A172 (cell line): ENCODE measurements around the gene WDR91. TPM values are rescaled to one million over a fixed set of nuclear protein-coding genes. Genes with fewer than 3 reads are reported as not detected.

ENCODE experiments used
- DNase-seq: peaks from one replicate; pipeline ENCODE4 v3.0.0-alpha.2; 2015; ENCODE audit warnings: low spot score
- total RNA-seq: library from RNA; depleted of rRNA; stranded (reverse); fragments of >200 nt; shearing (Covaris generic); gene quantifications from 2 replicates; pipeline ENCODE4 v1.2.3, GENCODE V29; 2014

WDR91 gene
- total RNA-seq, 1 experiment from 2014 or later, result 2.0 TPM

GRCh38 chr7:135197906-135198655, 13.2 kb downstream of the WDR91 start:
- DNase-seq, result no peak

GRCh38 chr7:135197343-135197742, 14.0 kb downstream of the WDR91 start:
- no peak for DNase-seq

GRCh38 chr7:135195968-135196629, 15.2 kb downstream of the WDR91 start:
- DNase-seq, result no peak

GRCh38 chr7:135195156-135195555, 16.2 kb downstream of the WDR91 start:
- DNase-seq, result no peak

GRCh38 chr7:135194494-135195095, 16.7 kb downstream of the WDR91 start:
- DNase-seq, result no peak

- DNase-seq, result no peak
Measured at GRCh38 chr7:135193615-135194081, 17.7 kb downstream of the WDR91 start.

- DNase-seq, result no peak
Measured at GRCh38 chr7:135192914-135193536, 18.3 kb downstream of the WDR91 start.

- no peak for DNase-seq
Measured at GRCh38 chr7:135190703-135191102, 20.6 kb downstream of the WDR91 start.

- DNase-seq, result no peak
Measured at GRCh38 chr7:135189961-135190360, 21.4 kb downstream of the WDR91 start.

GRCh38 chr7:135189221-135189662, 22.1 kb downstream of the WDR91 start:
- no peak for DNase-seq

- DNase-seq, result no peak
Measured at GRCh38 chr7:135188298-135188984, 22.9 kb downstream of the WDR91 start.

GRCh38 chr7:135186841-135187253, 24.5 kb downstream of the WDR91 start:
- DNase-seq, result no peak

- DNase-seq, result no peak
Measured at GRCh38 chr7:135186261-135186540, 25.1 kb downstream of the WDR91 start.

GRCh38 chr7:135185471-135186260, 25.7 kb downstream of the WDR91 start:
- no peak for DNase-seq

- no peak for DNase-seq
Measured at GRCh38 chr7:135184254-135184841, 27.0 kb downstream of the WDR91 start.

GRCh38 chr7:135183478-135183877, 27.8 kb downstream of the WDR91 start:
- no peak for DNase-seq

GRCh38 chr7:135181929-135182678, 29.2 kb downstream of the WDR91 start:
- no peak for DNase-seq

- DNase-seq, result no peak
Measured at GRCh38 chr7:135181261-135181928, 29.9 kb downstream of the WDR91 start.

GRCh38 chr7:135180122-135180521, 31.2 kb downstream of the WDR91 start:
- DNase-seq, result no peak
